ENCODE measurements around the gene FAHD1. TPM values are rescaled to one million over a fixed set of nuclear protein-coding genes. Genes with fewer than 3 reads are reported as not detected.

Gene FAHD1
- total and polyA plus RNA-seq, 4 donors: 42.7 to 84.2 (median 61.4) TPM

- DNase-seq (ENCODE audit: low spot score): no peak
- no peaks in the 10 kb centered on the region for H3K4me1 ChIP-seq (ENCODE audit: control insufficient read depth in 4 of 4, insufficient read depth in 4 of 4, low read length in 3 of 4)
- TF ChIP-seq NR2F2 (IDR thresholded peaks at IDR 0.05) (no peak), GABPA (IDR thresholded peaks at IDR 0.05 in 1 of 2, conservative IDR thresholded peaks at IDR 0.05 in 1 of 2) (no peak), ZBTB33 (IDR thresholded peaks at IDR 0.05) (no peak), CTCF (IDR thresholded peaks at IDR 0.05; ENCODE audit: low read depth, low read length, missing input control) (no peak), HNF4A (conservative IDR thresholded peaks at IDR 0.05) (no peak), HNF4G (IDR thresholded peaks at IDR 0.05) (no peak), FOXA1 (IDR thresholded peaks at IDR 0.05) (no peak), SP1 (IDR thresholded peaks at IDR 0.05) (no peak), ATF3 (IDR thresholded peaks at IDR 0.05) (no peak), YY1 (IDR thresholded peaks at IDR 0.05) (no peak), REST (IDR thresholded peaks at IDR 0.05) (no peak), JUND (IDR thresholded peaks at IDR 0.05) (no peak), FOXA2 (IDR thresholded peaks at IDR 0.05) (no peak), TAF1 (conservative IDR thresholded peaks at IDR 0.05) (no peak), EGR1 (IDR thresholded peaks at IDR 0.05; ENCODE audit: low read depth in 2 of 2) (no peak), MAX (IDR thresholded peaks at IDR 0.05) (no peak)
- no peaks in the 10 kb centered on the region for H3K27me3 ChIP-seq (ENCODE audit: control insufficient read depth in 4 of 4, insufficient read depth in 4 of 4, low read length in 3 of 4)
- H3K9me3 ChIP-seq (ENCODE audit: control insufficient read depth in 4 of 4, low read length in 3 of 4): no peaks in the 10 kb centered on the region
- no peaks in the 10 kb centered on the region for H3K36me3 ChIP-seq (ENCODE audit: control insufficient read depth in 4 of 4, insufficient read depth in 3 of 4, low read depth in 1 of 4, low read length in 3 of 4)
- WGBS: 90% methylated on average over 7 of the region's 7 CpGs
- no peak overlapping the region for H3K4me3 ChIP-seq (ENCODE audit: low read depth in 1 of 3, low read length in 3 of 3)
- H3K9ac ChIP-seq (ENCODE audit: low read depth in 1 of 2, low read length in 2 of 2): no peak overlapping the region
- no peak overlapping the region for H3K27ac ChIP-seq (ENCODE audit: low read depth in 1 of 2, low read length in 2 of 2)
Measured at GRCh38 chr16:1850981-1851380, 24.0 kb downstream of the FAHD1 start.

GRCh38 chr16:1851793-1852192 is 24.8 kb downstream of the FAHD1 start:
- H3K4me1 ChIP-seq (ENCODE audit: control insufficient read depth in 4 of 4, insufficient read depth in 4 of 4, low read length in 3 of 4): no peaks in the 10 kb centered on the region
- DNase-seq (ENCODE audit: low spot score): no peak
- H3K27ac ChIP-seq (ENCODE audit: low read depth in 1 of 2, low read length in 2 of 2): no peak overlapping the region
- no peak overlapping the region for H3K4me3 ChIP-seq (ENCODE audit: low read depth in 1 of 3, low read length in 3 of 3)
- H3K27me3 ChIP-seq (ENCODE audit: control insufficient read depth in 4 of 4, insufficient read depth in 4 of 4, low read length in 3 of 4): no peaks in the 10 kb centered on the region
- 70% methylated on average over 4 of the region's 4 CpGs for WGBS
- H3K9ac ChIP-seq (ENCODE audit: low read depth in 1 of 2, low read length in 2 of 2): no peak overlapping the region
- no peaks in the 10 kb centered on the region for H3K36me3 ChIP-seq (ENCODE audit: control insufficient read depth in 4 of 4, insufficient read depth in 3 of 4, low read depth in 1 of 4, low read length in 3 of 4)
- H3K9me3 ChIP-seq (ENCODE audit: control insufficient read depth in 4 of 4, low read length in 3 of 4): no peaks in the 10 kb centered on the region
- TF ChIP-seq TAF1 (conservative IDR thresholded peaks at IDR 0.05) (no peak), RAD21 (IDR thresholded peaks at IDR 0.05) (no peak), REST (IDR thresholded peaks at IDR 0.05) (no peak), ZBTB33 (IDR thresholded peaks at IDR 0.05) (no peak), HNF4G (IDR thresholded peaks at IDR 0.05) (no peak), YY1 (IDR thresholded peaks at IDR 0.05) (no peak)

Data from liver (tissue), 9 donors.